Stimulated activated CD4-positive, alpha-beta T cell treated with anti-CD3 and anti-CD28 coated beads, Interleukin-12 subunit alpha, Interleukin-12 subunit beta, amount 100 ng/mL, for 24 hours (primary cell): ENCODE data around the gene COL18A1.
A peak's percentile ranks its signal among the peaks of the same experiment; 100 is the strongest.

Experiments
- DNase-seq, 2 experiments: peaks; one replicate each; pipeline ENCODE4 v3.0.0-alpha.2; 2020; ENCODE audit warnings: low read depth in 2 of 2

COL18A1 gene

DNA sequence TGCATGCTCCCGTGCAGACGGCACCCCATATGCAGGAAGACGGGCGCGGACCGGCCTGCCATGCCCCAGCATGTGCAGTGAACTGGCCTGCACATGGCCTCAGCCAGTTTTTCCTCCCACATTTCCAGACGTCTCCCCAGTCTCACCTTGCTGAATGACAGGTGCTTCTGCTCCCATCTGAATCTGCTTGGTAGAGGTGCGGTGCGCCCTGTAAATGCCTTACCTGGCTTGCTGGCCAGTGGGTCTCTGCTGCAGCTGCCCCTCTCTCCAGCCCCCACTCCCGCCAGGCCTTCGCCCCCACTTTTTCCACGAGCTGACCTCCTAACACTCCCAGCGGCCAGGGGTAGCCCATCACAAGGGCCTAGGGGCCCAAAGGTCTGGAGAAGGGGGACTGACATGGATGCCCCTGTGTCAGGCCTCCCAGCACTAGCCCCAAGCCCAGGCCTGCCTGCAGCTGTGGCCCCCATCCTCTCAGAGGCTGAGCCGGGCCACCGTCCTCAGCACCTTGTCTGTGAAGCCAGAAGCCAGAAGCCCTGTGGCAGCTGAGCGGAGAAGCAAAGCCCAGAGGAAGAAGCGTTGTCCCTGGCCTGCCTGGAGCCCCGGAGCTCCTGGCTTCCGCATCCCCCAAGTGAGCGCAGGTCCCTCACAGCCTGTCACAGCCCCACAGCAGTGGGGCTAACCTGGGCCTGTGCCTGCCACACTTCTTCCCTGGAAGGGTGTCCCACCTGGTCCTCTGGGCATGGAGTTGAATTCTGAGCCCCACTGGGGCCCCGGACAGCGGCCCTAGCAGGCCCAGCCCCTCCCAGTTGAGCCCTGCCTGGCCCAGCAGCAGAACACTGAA is 140.9 kb downstream of the COL18A1 start:
- DNase-seq: no peak

DNA sequence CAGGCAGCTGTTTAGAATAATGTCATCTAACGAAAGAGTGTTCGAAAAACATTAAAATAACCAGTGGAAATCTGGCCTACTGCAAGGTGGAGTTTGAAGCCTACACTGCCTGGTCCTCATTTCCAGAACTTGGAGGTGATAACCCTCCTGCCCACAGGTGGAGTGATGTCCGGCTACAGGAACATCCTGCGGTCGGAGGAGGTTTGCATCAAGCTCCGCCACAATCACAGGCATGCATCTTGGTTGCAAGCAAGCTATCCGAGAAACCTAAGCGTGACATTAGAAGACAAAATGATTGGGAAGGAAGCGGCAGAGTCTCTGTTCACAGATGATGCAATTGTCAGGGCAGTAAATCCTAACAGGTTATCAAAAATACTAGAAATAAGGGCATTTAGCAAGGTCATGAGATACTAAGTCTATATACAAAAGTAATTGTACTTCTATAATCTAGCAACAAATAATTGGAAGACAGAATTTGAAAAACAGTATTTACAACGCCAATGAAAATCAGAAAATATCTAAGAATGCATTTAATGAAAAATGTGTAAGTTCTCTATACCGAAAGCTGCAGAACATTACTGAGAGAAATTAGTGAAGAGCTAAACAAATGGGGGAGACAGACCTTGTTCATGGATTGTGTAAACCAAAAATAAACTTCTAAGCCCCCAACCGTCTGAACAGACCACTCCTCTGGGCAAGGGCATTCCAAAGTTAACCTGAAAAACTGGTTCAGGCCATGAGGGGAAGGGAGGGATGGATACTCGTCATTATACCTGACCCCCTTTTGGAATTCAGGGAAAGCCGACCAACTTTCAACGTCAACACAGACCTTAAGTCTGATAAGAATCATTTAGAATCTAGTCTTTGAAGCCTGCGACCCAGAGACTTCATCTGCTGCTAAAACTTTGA is 141.9 kb downstream of the COL18A1 start:
- DNase-seq: no peak

DNA sequence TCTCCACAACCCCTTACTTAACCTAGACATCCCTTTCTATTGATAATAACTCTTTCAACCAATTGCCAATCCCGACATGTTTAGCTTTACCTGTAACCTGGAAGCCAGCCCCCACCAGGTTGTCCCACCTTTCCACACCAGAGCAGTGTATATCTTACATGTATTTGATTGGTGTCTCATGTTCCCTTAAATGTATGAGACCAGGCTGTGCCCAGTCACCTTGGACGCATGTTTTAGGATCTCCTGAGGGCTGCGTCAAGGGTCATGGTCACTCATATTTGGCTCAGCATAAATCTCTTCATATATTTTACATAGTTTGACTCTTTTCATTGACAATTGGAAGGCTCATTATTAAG is 142.6 kb downstream of the COL18A1 start:
- no peak for DNase-seq

DNA sequence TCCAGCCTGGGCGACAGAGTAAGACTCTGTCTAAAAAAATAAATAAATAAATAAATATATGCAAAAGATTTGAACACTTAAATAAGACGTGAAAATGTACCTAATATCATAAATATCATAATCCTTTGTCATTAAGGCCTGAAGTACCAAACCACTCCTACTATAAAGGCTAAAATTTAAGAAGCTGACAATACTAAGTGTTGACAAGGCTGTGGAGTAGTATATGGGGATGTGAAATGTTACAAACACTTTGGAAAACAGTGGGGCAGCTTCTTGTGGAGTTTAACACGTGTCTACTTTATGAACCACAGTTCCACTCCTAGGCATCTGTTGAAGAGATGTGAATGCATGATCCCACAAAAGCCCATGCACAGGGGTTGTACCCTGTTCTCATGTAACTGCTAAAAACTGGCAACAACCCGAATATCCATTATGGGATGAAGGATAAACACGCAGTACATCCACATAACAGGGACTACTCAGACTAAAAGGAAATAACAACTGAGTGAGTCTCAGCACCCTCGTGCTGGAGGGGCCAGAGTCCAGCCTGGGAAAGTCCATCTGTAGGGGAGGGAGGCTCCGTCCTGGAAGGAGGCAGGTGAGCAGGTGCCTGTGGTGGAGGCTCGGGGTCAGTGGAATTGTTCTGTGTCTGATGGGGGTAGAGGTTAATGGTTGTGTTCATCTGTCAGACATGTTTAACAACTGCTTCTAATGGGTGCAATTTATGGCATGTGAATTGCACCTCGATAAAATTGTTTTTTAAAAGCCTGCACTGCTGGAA is 143.9 kb downstream of the COL18A1 start:
- DNase-seq: no peak

DNA sequence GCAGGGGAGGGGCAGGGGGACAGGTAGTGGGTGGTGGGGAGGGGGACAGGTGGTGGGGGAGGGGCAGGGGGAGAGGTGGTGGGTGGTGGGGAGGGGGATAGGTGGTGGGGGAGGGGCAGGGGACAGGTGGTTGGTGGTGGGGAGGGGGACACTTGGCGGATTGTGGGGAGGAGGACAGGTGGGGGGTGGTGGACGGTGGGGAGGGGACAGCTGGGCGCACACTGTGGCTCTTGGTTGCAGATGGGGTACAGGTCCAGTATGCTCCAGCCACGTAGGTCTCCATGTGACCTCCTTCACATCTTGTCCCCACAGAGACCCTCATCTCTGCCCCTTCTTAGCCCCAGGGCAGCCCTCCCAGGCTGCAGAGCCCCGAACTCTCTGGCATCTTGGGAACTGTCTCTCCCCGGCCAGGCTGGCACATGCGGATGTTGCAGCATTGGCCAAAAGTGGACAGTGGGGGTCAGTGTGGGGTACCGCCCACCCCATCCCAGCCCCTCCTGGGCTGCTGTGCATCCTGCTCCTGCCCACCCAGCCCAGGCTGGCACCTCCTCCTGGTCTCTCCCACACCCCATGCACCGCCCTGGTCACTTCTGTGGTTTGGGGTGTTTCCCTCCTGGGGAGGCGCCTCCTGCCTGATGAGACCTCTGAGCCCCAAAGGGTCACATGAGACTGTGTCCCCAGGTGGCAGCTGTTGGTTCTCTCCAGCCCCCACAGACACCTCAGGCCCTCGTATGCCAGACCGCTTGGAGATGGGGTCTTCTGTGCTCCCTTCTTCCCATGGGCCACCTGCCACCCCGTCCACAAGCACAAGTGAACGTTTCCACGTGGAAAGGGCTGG is 144.9 kb downstream of the COL18A1 start:
- DNase-seq: no peak

DNA sequence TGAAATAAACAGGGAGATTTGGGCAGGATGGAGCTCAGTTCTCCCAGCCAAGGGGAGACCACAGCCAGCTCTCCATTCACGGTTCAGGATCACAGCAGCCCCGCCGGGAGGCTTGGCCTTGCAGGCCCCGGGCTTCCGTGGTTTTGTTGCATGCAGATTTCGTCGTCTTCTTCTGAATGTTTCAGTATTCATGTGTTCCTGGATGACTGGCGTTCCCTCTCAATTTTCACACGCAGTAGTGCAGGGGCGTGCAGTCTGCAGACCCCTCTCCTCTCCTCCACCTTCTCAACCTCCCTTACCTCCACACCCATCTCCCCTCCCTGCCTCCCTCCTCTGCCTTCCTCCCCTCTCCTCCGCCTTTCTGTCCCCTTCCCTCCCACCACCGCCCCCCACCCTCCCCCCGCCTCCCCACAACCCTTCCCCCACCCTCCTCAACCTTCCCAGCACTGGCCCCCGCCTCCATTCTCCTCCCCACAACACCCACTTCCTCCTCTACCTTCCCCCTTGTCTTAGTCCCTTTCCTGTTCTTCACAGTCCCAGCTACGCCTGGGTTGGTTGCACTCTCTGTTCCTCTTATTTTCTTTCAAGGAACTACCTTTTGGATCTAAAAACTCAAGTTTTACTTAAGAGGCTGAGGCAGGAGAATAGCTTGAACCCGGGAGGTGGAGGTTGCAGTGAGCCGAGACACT is 145.7 kb downstream of the COL18A1 start:
- DNase-seq: peak in 1 of 2 experiments; percentile 62

DNA sequence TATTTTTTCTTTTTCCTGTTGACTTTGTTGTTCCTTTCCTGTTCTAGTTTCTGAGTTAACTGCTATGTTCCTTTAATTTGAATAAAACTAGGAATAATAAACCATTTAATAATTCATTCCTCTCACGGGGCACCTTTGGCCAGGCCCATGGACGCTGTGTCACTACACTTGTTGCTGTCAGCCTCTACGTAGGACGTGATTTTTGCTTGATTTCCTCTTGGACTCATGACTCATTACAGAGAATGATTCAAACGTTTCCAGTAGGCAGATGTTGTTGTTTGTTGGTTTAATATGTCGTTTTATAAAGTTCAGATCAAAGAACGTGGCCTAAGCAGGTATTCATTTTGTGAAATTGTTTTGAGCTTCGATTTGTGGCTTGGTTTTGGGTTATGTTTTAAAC is 146.4 kb downstream of the COL18A1 start:
- peak in 1 of 2 experiments; percentile 17 for DNase-seq

DNA sequence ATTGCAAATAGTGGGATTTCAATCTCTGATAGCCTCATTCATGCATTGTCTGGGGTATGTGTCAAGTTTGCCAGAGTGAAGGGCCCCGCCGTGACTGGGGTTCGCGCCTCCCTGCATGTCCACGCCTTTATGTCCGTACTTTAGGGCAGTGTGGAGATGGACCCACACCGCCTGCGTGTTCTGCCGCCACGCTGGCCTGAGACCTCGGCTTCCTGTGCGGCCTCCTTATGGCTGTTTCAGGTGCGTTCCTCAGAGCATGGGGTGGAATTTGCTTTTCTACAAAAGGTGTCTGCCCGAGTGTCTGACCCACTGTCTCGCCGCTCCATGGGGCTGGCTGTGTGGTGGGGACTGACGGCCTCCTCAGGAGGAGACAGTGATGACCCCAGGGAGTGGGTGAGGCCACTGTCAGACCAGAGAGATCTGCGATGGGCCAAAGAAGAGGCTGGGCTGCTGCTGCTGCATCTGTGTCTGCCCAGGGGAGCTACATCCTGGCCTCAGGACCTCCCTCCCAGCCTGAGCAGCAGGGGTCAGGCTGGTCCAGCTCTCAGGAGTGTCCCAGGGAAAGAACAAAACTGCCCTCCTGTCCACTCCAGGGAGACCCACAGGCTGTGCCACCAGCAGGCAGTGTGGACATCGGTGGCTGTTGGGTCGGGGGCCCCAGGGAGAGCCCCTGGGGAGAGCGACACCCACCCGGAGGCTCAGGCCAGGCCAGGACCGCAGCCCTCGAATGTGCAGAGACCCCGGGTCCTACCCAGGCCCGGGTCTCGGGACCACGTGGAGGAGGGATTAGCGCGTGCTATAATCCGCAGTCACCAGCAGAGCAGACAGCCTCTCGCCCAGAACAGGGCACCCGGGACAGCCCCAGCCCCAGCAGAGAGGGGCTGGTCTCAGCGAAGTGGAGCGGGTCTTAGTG is 147.1 kb downstream of the COL18A1 start:
- DNase-seq: no peak

DNA sequence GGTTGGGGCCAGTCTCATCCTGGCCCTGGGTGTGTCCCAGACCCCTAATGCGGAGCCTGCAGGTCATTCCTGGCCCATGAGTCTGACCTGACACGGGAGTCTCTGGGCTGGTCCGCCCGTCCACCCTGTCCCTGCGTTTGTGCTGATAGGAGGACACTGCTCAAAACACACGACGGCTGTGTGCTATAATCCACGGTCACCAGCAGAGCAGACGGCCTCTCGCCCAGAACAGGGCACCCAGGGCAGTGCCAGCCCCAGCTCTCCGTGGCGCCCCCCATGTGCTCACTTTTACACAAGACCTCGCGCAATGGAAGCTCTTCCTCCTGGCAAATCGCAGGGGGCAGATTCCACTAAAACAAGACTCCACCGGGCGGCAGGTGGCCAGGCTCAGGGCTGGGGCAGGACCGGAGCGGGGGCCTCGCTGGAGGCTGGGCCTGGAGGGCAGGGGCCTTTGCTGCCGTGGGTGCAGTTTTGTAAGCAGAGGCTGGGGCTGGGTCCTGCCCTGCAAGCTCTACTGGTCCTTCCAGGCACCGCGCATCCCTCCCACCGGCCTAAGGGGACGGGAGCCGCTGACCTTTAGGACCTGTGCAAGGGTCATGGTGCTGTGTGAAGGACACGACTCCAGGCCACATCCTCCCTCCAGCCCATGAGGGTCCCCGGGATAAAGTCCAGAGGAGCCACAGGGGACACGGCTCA is 147.9 kb downstream of the COL18A1 start:
- DNase-seq: no peak

DNA sequence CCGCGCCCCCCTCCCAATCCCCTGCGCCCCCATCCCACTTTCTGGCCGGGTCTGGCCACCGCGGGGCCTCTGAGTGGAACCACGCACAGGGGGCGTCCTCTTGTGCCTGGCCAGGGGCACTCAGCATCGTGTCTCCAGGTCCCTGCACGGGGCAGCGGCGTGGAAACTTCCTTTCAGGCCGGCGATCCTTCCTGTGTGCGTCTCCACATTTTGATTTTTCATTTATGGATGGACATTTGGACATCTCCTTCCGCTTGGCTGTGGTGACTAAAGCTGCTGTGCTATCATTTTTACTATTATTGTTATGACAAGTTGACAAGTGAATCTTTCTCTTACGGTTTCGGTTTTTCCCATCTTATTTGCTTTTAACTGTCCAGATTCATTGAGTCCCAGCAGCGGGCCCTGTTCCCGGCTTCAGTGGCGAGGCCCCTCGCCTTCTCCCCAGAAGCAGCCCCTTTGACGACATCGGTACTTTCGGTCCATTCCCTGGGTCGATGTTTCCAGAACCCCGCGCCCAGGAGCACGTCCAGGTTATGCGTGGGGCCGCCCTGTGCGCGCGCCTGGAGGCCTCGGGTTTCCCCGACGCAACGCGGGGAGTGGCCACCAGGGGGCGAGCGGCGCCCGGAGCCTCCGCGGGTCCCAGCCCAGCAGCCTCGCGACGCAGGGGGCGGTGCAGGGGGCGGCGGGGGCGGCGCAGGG is 149.7 kb downstream of the COL18A1 start:
- peak; percentile 77 to 85 for DNase-seq

DNA sequence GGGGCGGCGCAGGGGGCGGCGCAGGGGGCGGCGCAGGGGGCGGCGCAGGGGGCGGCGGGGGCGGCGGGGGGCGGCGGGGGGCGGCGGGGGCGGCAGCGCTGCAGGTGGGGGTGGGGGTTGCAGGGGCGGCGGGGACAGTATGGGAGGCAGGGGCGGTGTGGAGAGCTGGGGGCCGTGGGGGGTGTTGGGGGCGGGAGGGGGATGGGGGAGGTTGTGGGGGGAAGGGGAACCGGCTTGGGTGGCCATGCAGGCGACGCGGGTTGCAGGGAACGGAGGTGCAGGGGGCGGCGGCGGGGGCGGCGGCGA is 150.2 kb downstream of the COL18A1 start:
- DNase-seq: no peak

DNA sequence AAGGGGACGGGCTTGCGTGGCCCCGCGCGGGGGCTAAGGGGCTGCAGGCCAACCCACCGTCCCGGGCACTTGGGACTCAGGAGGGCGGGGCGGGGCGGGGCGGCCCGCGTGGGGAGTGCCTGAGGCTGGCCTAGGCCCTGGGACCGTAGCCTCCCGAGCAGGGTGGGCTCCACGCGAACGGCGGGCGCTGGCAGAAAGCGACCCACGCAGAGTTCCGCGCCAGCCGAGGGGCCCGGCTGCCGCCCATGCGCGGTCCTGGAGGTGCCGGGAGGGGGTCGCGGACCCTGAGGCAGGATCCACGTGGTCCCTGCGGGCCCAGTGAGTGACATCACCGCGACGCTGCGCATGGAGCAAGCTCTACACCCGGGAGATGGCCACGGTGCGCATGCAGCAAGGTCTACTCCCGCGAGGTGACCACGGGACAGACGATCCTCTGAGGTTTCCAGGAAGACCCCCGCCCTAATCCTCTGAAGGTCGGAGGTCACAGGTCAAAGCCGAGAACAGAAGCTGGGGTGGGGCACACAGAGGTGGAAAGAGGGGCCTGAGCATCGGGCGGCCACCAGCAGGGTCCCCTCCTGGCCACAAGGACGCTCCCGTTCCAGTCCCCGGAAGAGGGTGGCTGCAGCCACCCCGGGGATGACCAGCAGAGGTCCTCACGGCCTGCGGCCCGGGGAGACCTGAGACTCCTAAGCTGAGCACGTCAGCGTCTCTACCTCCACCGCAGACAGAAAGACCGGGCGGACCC is 150.8 kb downstream of the COL18A1 start:
- DNase-seq: peak in 1 of 2 experiments; percentile 50

DNA sequence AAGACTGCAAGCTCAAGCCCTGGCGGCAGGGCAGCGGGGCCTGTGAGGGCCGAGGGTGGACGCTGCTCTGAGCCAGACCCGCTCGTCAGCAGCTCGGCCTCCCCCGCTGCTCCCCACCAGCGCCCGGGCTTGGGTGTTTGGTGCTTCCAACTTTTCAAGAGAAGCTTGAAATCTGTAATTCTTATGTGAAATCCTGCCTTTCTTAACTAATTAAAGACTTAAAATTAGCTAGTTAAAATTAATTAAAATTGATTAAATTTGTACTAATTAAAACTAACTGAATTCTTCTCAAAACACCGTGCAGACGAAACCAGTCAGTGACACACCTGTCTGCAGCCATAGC is 151.3 kb downstream of the COL18A1 start:
- DNase-seq: no peak

DNA sequence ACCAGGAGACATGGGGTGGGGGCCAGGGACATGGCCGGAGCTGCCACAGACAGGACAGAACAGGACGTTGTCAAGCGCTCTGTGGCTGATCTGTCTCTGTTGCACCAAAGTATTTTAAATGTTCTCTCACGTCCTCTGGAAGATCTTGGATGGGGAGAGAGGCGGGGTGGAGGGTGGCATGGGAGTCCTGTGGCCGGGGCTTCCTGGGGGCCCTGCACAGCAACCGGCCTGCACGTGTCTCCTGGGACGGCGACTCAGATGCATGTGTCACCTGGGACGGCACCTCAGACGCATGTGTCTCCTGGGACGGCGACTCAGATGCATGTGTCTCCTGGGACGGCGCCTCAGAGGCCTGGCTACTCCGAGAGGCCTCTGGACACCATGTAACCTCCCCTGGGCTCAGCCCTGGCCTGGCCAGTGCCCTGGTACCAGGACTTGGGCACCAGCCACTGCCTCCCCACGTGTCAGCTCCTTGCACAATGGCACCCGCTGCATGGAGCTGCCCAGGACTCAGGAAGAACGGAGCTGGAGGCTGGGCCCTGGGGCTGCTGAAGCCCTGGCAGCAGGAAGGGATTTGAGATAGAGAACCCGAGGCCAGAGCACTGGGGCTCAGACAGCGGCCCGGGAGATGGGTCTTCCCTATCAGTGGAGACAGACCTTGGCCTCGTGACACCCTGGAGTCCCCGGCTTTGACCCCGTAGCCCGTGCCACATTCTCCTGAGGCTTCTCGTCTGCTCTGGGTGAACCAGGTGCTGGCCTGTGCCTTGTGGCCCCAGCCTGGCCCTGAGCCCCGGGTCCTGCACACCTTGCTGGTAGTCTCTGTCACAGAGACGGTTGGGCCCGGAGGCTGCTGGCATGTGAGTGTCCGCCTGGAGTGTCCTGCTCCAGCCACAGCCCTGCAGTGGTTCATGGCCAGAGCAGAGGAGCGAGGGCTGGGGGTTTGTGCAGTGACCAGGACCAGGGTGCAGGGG is 152.0 kb downstream of the COL18A1 start:
- no peak for DNase-seq

DNA sequence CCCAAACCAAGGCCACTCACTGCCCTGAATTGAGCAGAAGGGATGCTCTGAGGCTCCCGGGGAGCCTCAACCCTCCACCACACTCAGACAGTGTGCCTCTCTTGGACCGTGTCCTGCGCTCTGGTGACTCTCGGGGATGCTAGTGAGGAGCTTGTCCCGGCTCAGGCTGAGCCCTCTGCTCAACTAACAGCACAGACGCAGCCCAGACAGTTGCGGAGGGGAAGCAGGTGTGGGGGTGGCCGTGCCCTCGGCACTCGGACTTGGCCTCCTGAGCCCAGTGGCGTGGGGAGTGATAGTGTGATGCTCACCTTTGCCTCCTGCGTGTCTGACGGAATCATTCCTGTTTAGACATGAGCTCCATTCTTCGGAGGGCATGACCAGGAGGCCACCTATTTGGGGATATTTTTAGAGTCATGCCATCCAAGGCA is 152.7 kb downstream of the COL18A1 start:
- DNase-seq: no peak

DNA sequence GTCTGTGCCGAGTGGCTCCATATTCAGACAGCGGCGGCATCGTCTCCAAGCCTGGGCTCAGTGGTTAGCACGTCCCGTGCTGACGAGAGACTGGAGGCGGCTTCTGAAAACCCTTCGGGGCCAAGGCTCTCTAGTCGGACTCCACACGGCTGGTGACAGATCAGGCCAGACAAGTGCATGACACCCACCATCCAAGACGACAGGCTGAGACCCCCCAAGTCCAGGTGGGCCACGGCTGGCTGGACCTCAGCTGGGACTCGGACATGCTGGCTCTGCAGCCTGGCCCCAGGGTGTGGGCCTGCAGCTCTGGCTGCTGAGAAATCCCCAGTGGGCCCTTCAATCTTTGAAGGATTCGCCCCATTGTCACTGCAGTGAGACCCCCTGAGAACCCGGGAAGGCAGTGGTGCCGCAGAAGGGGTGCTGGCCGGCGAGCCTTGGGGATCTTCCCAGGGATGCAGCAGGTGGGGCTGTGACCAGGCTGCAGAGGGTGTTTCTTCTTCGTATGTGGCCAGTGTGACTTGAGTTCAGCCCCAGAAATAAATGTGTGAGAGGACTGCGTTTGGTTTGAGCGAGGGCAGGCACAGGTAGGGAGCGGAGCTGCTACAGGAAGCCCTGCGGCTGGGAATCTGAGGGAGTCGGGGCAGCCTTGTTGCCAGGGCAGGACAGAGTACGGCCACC is 153.2 kb downstream of the COL18A1 start:
- DNase-seq: no peak
